ENCODE results near the gene TRPM7. TPM values are rescaled to one million over a fixed set of nuclear protein-coding genes. Genes with fewer than 3 reads are reported as not detected.

TRPM7 gene
- total and polyA plus RNA-seq, 7 donors = 3.7 to 53.7 (median 32.2) TPM

GRCh38 chr15:50543556-50543955, 143.0 kb downstream of the TRPM7 start:
- no peaks in the 10 kb centered on the region for H3K36me3 ChIP-seq
- intact Hi-C loops (cut with DNase I) = no loop called here
- no peak for TF ChIP-seq POLR2AphosphoS5 (IDR thresholded peaks at IDR 0.05)
- TF ChIP-seq EP300 (IDR thresholded peaks at IDR 0.05) = no peak
- no peak for TF ChIP-seq CTCF (IDR thresholded peaks at IDR 0.05)
- TF ChIP-seq POLR2A (IDR thresholded peaks at IDR 0.05) = no peak
- no peak for DNase-seq
- no peaks in the 10 kb centered on the region for H3K27me3 ChIP-seq
- no peaks in the 10 kb centered on the region for H3K9me3 ChIP-seq
- no peak overlapping the region for H3K27ac ChIP-seq
- 90% methylated on average over 3 of the region's 3 CpGs for WGBS, 2 donors
- no peak overlapping the region for H3K4me3 ChIP-seq
- no peaks in the 10 kb centered on the region for H3K4me1 ChIP-seq

DNA sequence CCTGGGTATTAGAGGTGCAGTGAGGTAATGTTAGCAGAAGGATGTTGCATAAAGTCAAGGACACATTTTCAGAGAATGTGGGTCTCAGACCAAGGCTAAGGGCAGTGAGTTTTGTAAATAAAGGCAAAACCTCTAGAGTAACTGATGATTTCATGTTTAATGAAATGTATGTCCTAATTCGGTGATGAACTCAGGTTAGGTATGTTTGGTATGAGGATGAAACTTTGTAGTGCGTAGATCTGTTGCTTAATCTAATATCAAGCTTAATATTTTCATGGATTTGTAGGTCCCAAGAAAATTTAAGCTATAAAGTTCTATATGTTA, 143.7 kb downstream of the TRPM7 start:
- no peak for DNase-seq
- Histone ChIP-seq H3K27me3 (no peaks in the 10 kb centered on the region), H3K4me1 (no peaks in the 10 kb centered on the region), H3K36me3 (no peaks in the 10 kb centered on the region), H3K9me3 (no peaks in the 10 kb centered on the region), H3K27ac (no peak overlapping the region), H3K4me3 (no peak overlapping the region)
- TF ChIP-seq POLR2AphosphoS5 (IDR thresholded peaks at IDR 0.05) (no peak), POLR2A (IDR thresholded peaks at IDR 0.05) (no peak), CTCF (IDR thresholded peaks at IDR 0.05) (no peak), EP300 (IDR thresholded peaks at IDR 0.05) (no peak)
- WGBS, 2 donors = 89 to 92% methylated on average over 2 of the region's 2 CpGs
- intact Hi-C loops (cut with DNase I) = no loop called here

- Histone ChIP-seq H3K36me3 (no peaks in the 10 kb centered on the region), H3K27me3 (no peaks in the 10 kb centered on the region), H3K4me1 (no peaks in the 10 kb centered on the region), H3K27ac (no peak overlapping the region), H3K4me3 (no peak overlapping the region), H3K9me3 (peaks cover 0 to 3% (median 0%) of the 10 kb centered on the region in 4 donors)
- WGBS, 2 donors = 77 to 85% methylated on average over 4 of the region's 4 CpGs
- intact Hi-C loops (cut with DNase I) = no loop called here
- no peak for DNase-seq
- no peak for TF ChIP-seq CTCF (IDR thresholded peaks at IDR 0.05)
- no peak for TF ChIP-seq EP300 (IDR thresholded peaks at IDR 0.05)
- no peak for TF ChIP-seq POLR2A (IDR thresholded peaks at IDR 0.05)
- TF ChIP-seq POLR2AphosphoS5 (IDR thresholded peaks at IDR 0.05) = no peak
Measured at GRCh38 chr15:50531766-50532165, 154.8 kb downstream of the TRPM7 start.

DNA sequence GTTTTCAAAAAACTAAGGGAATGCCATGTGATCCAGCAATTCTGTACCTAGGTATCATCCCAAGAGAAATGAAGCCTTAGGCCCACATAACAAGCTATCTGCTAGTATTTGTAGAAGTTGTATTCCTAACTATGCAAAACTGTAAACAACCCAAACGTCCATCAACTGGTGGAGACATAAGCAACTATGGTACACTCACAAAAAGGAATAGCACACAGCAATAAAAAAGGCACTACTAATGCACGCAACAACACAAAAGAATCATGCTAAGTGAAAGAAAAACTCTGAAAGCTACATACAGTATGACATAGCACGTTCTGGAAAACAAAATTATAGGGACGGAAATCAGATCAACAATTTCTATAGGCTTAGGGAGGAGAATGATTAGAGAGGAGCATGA, 155.4 kb downstream of the TRPM7 start:
- TF ChIP-seq EP300 (IDR thresholded peaks at IDR 0.05) (no peak), POLR2A (IDR thresholded peaks at IDR 0.05) (no peak), CTCF (IDR thresholded peaks at IDR 0.05) (no peak), POLR2AphosphoS5 (IDR thresholded peaks at IDR 0.05) (no peak)
- H3K27ac ChIP-seq = no peak overlapping the region
- H3K9me3 ChIP-seq = peaks cover 0 to 3% (median 0%) of the 10 kb centered on the region in 4 donors
- H3K27me3 ChIP-seq = no peaks in the 10 kb centered on the region
- intact Hi-C loops (cut with DNase I) = no loop called here
- no peaks in the 10 kb centered on the region for H3K4me1 ChIP-seq
- DNase-seq = no peak
- H3K4me3 ChIP-seq = no peak overlapping the region
- no peaks in the 10 kb centered on the region for H3K36me3 ChIP-seq
- 89 to 92% methylated on average over 4 of the region's 4 CpGs for WGBS, 2 donors

DNA sequence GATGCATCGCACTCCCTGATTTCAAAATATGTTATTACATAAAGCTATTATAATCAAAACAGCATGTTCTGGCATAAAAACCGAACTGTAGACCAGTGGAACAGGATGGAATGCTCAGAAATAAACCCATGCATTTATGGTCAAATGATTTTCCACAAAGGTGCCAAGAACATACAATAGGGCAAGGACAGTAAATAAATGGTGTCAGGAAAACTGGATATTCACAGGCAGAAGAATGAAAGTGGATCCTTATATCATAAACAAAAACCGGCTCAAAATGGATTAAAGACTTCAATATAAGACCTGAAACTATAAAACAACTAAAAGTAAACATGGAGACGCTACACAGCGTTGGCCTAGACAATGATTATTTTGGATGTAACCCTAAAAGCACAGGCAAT, 162.7 kb downstream of the TRPM7 start:
- H3K27ac ChIP-seq = no peak overlapping the region
- no peak for DNase-seq
- no peaks in the 10 kb centered on the region for H3K36me3 ChIP-seq
- peaks cover 0 to 6% (median 1%) of the 10 kb centered on the region in 4 donors for H3K4me1 ChIP-seq
- 27 to 61% methylated on average over 5 of the region's 5 CpGs for WGBS, 2 donors
- H3K4me3 ChIP-seq = no peak overlapping the region
- intact Hi-C loops (cut with DNase I) = no loop called here
- TF ChIP-seq EP300 (IDR thresholded peaks at IDR 0.05) = no peak
- no peak for TF ChIP-seq POLR2AphosphoS5 (IDR thresholded peaks at IDR 0.05)
- TF ChIP-seq CTCF (IDR thresholded peaks at IDR 0.05) = no peak
- TF ChIP-seq POLR2A (IDR thresholded peaks at IDR 0.05) = no peak
- no peaks in the 10 kb centered on the region for H3K27me3 ChIP-seq
- no peaks in the 10 kb centered on the region for H3K9me3 ChIP-seq
